H1 (cell line): ENCODE results near the gene CCDC28B.

ENCODE experiments used
- EP300 ChIP-seq, 2 experiments: IDR thresholded peaks; 1 replicate in 1 of 2; 2 replicates in 1 of 2; pipeline ENCODE4 v1.6.1; 2011 to 2012; ENCODE audit warnings: low read depth in 2 of 2, low read length in 2 of 2, mild to moderate bottlenecking in 2 of 2, borderline replicate concordance in 1 of 2, inconsistent platforms in 1 of 2, moderate library complexity in 1 of 2
- TF ChIP-seq, protein P1 (sequence below), 3 experiments: IDR thresholded peaks; 1 replicate in 2 of 3; 2 replicates in 1 of 3; pipeline versions ENCODE4 v1.5.1 to v1.6.1; 2011; ENCODE audit warnings: low read length in 3 of 3, mild to moderate bottlenecking in 3 of 3, inconsistent platforms in 2 of 3, low read depth in 1 of 3, moderate library complexity in 1 of 3; ENCODE audit not compliant: insufficient read depth in 1 of 3; ENCODE audit errors: control extremely low read depth in 1 of 3

DNA sequence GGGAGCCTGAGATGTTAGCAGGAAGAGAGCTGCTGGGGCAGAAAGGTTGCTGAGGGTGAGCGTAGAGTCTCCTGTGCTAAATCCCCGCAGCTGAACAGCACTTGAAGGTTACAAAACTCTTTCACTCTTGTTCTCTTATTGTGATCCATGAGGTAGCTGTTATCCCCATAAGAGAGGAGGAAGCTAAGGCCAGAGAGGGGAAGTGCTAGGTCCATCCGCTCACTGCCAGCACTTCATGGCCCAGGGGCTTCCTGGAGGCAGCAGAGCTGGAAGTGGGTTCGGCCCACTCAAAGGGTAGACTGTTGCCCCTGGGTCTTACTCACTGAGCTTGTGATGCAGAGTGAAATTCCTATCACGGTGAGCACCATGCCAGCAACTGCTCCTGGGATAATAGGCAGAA lies 16.2 kb downstream of the CCDC28B start:
- no peak for TF ChIP-seq EP300 (IDR thresholded peaks at IDR 0.05; ENCODE audit: borderline replicate concordance in 1 of 2, low read depth in 2 of 2, low read length in 2 of 2)
- TF ChIP-seq, protein P1, sequence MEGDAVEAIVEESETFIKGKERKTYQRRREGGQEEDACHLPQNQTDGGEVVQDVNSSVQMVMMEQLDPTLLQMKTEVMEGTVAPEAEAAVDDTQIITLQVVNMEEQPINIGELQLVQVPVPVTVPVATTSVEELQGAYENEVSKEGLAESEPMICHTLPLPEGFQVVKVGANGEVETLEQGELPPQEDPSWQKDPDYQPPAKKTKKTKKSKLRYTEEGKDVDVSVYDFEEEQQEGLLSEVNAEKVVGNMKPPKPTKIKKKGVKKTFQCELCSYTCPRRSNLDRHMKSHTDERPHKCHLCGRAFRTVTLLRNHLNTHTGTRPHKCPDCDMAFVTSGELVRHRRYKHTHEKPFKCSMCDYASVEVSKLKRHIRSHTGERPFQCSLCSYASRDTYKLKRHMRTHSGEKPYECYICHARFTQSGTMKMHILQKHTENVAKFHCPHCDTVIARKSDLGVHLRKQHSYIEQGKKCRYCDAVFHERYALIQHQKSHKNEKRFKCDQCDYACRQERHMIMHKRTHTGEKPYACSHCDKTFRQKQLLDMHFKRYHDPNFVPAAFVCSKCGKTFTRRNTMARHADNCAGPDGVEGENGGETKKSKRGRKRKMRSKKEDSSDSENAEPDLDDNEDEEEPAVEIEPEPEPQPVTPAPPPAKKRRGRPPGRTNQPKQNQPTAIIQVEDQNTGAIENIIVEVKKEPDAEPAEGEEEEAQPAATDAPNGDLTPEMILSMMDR (IDR thresholded peaks at IDR 0.05; ENCODE audit: control extremely low read depth in 1 of 3, insufficient read depth in 1 of 3, low read depth in 1 of 3, low read length in 3 of 3), result no peak
